Activated CD4-positive, alpha-beta T cell treated with anti-CD3 and anti-CD28 coated beads for 24 hours (primary cell): ENCODE data around the gene RNF113B.

ENCODE experiments used
- DNase-seq, 2 donors: peaks; one replicate each; pipeline ENCODE4 v3.0.0-alpha.2; 2020; ENCODE audit warnings: low read depth in 2 of 2

The RNF113B gene

GRCh38 chr13:98141509-98142379 is 35.3 kb downstream of the RNF113B start:
- DNase-seq = no peak

GRCh38 chr13:98141091-98141490 is 36.0 kb downstream of the RNF113B start:
- DNase-seq = no peak

GRCh38 chr13:98134901-98135300 is 42.2 kb downstream of the RNF113B start:
- no peak for DNase-seq

GRCh38 chr13:98133946-98134345 is 43.1 kb downstream of the RNF113B start:
- no peak for DNase-seq

- DNase-seq = no peak
Observed at GRCh38 chr13:98129059-98129746, 47.9 kb downstream of the RNF113B start.
